ENCODE results near the gene IL18RAP.

- TF ChIP-seq YY1 (IDR thresholded peaks at IDR 0.05; ENCODE audit: insufficient read depth, insufficient read length) = no peak
- TF ChIP-seq SUZ12 (IDR thresholded peaks at IDR 0.05; ENCODE audit: extremely low read depth, insufficient read depth, insufficient read length) = no peak
- TF ChIP-seq ZNF274 (IDR thresholded peaks at IDR 0.05; ENCODE audit: low read depth, low read length) = no peak
These were observed 5.6 kb downstream of the IL18RAP start for GRCh38 chr2:102428573-102428972.
